GM19395 (cell line): ENCODE measurements around the gene SFR1.

ENCODE experiments used
- ATAC-seq: cut with Tn5 transposase; IDR thresholded peaks from one replicate; pipeline ENCODE4 v1.9.1; 2021; ENCODE audit warnings: mild to moderate bottlenecking, moderate library complexity; ENCODE audit not compliant: unreplicated experiment

SFR1 gene

GRCh38 chr10:104104926-104105325, 17.0 kb upstream of the SFR1 start:
- ATAC-seq: no peak

DNA sequence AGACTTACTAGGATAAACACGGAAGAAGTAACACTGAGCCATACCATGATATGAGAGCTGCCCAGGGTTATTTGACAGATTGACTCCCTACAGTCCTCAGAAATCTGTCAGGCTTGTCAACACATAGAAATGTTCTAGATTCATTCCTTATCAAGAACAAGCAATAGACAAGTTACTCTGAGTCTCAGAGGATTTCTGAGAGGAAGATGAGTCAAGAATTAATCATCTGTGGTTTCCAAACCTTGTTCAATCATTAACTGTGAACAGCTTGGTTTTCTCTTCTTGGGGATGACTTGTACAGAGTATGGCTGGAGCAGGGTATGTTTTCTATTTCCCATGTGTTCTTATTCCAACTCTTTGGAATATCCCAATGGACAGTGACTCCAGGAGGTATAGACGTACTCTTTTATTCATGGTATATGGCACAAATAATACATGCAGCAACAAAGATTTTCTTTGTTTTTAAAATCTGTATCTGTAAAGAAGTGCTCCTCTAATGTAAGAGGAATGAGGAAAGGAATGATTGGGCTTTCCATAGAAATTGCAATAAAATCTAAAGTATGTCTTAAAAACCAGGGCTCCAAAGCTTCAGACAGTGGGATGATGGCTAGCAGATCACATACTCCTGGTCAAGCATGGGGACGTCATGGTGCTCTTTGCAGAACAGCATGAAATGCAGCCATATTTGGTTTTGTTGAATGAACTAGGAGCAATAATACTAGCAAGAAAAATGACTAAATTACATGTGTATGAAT, 11.9 kb upstream of the SFR1 start:
- ATAC-seq: peak; percentile 96

GRCh38 chr10:104113376-104113956, 8.5 kb upstream of the SFR1 start:
- no peak for ATAC-seq

- ATAC-seq: no peak
Measured at GRCh38 chr10:104117839-104118323, 4.1 kb upstream of the SFR1 start.

GRCh38 chr10:104119996-104120395, 2.0 kb upstream of the SFR1 start:
- ATAC-seq: no peak

GRCh38 chr10:104120512-104120902, 1.5 kb upstream of the SFR1 start:
- ATAC-seq: no peak

GRCh38 chr10:104120903-104121484, 977 bp upstream of the SFR1 start:
- ATAC-seq: peak; percentile 48

DNA sequence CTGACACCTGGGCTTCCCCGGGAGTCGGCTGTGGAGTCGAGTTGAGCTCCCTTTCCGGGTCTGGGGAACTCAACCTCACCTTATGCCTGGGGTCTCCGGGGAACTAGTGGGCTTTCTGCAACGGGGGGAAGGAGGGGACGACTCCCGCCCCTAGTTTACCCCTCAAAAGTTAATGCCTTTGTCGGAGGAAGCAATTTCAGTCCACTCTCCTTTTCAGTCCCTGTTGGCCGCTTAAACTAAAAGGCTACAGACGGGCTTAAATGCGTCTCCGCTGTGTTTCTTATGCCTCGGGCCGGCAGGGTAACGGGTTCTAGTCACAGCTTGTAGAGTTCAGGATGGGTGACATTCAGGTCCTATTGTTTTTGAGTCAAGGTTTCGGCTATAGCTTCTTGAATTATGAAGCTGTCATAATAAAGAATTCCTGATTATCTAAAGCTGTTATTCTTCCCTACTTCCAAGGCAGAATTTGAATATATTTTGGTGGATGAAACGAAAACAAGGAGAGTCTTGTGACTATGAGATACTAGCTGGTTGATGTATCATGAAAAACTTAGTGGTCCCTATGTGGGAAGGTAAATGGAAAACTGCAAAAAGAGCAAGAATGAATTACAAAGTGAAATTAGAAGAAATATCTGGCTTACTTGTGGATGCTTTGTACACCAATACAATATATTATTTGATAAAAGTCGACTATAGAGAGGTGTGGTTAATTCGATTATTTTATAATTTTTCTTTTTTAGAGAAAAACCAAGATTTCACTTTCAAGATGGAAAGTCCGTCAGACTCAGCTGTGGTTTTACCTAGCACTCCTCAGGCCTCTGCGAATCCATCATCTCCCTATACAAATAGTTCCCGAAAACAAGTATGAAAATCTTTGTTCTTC, 495 bp downstream of the SFR1 start:
- peak; percentile 11 for ATAC-seq

- no peak for ATAC-seq
Measured at GRCh38 chr10:104123397-104123796, 1.4 kb downstream of the SFR1 start.

- ATAC-seq: no peak
Measured at GRCh38 chr10:104127411-104127810, 5.4 kb downstream of the SFR1 start.

GRCh38 chr10:104128214-104128613, 6.2 kb downstream of the SFR1 start:
- no peak for ATAC-seq

GRCh38 chr10:104130041-104130440, 8.1 kb downstream of the SFR1 start:
- no peak for ATAC-seq

- ATAC-seq: no peak
Measured at GRCh38 chr10:104138131-104138530, 16.2 kb downstream of the SFR1 start.

GRCh38 chr10:104139221-104139620, 17.2 kb downstream of the SFR1 start:
- ATAC-seq: no peak

DNA sequence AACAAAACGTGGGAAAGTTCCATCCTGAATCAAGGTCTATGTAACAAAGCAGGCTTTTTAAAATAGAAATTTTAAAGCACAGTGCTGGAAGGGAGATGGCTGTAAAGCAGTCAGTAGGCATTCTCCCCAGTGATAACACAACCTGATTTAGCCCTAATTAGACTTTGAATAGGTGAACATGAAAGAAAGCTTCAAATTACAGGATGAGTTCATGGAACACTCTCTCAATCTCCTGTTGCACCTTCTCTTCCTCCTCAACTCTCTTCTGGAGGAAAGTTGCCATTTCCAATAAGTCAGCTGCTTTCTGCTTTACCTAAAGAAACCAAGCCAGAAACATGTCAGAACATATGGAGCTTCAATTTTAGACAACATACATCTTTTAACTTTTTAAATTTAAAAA, 20.1 kb downstream of the SFR1 start:
- ATAC-seq: no peak

- ATAC-seq: no peak
Measured at GRCh38 chr10:104143829-104144228, 21.9 kb downstream of the SFR1 start.

- ATAC-seq: no peak
Measured at GRCh38 chr10:104144931-104145330, 23.0 kb downstream of the SFR1 start.

DNA sequence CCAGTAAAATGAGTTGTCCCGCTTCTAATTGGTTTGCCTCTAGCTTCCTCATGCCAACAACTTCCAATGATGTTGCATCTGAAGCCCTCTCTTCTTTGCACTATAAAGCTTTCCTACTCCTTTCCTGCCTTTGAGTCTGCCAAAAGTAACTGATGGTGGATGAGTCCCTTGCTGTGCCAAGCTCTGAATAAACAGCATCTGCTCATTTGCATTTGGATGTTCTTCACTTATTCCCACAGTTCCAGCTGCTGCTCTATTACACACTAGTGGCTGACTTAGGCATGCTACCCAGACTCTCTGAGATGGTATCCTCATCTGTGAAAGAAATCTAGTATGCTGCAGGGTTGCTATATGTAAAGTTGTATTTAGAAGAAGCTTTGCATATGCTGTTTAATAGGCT, 24.9 kb downstream of the SFR1 start:
- no peak for ATAC-seq

DNA sequence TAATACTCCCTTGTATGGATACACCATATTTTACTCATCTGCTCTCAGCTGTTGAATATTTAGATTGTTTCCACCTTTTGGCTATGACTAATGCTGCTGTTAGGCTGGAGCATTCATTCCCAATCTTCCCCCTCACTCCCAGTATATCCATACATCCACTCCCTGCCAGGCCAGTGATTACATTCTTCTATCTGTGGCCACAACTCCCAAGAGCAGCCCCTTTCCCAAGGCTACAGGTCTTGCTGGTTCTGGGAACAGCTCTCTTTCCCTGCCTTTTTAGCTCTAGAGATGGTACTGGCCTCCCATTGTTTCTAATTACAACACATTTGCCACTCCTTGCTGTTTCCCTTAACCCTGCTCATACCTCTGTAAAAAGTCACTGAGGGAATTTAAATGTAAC, 28.2 kb downstream of the SFR1 start:
- no peak for ATAC-seq

DNA sequence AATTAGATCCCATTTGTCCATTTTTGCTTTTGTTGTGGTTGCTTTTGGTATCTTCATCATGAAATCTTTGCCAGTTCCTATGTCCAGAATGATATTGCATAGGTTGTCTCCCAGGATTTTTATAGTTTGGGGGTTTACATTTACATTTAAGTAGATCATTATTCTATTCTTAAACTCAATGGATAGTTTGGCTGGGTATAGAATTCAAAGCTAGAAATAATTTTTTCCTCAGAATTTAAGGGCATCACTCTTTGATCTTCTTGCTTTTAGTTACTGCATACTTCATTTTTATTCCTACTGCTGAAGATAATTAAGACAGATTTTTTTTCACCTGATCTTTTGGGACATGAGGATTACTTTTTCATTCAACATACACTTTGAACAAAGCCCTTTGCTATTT, 29.8 kb downstream of the SFR1 start:
- ATAC-seq: no peak

DNA sequence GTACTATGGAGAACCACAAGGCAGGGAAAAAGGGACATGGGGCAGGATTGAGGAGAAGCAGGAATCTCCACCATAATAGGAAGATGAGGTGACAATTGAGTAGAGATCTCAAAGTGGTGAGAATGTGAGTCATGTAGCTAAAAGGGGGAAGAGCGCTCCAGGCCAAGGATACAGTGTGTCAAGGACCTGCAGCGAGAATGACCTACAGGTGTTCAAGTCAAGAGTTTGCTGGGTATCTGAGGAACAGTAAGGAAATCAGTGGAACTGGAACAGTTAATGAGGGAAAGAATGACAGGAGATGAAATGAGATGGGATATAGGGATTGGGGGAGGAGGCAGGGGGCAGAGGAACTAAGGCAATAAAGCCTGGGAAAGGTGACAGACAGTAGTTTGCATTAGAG, 33.6 kb downstream of the SFR1 start:
- ATAC-seq: no peak
